Fibroblast of lung (primary cell): ENCODE measurements around the gene ATP10D. TPM values are rescaled to one million over a fixed set of nuclear protein-coding genes. Genes with fewer than 3 reads are reported as not detected.

Experiments used
- DNase-seq, 2 donors: peaks; one replicate each; pipeline versions ENCODE4 v3.0.0 to v3.0.0-alpha.2; 2010; ENCODE audit warnings: low read depth in 2 of 2
- H2AFZ ChIP-seq: 2 replicates; pipeline ENCODE4 v1.5.1; 2012; ENCODE audit warnings: low read length, control low read depth, inconsistent platforms
- H3K27ac ChIP-seq: 2 replicates; pipeline ENCODE4 v1.5.1; 2011; ENCODE audit warnings: low read length, control low read depth; ENCODE audit not compliant: insufficient read depth
- H3K27me3 ChIP-seq: 2 replicates; pipeline ENCODE4 v1.5.1; 2011; ENCODE audit warnings: mild to moderate bottlenecking, low read length; ENCODE audit not compliant: control insufficient read depth, insufficient read depth
- H3K36me3 ChIP-seq: 2 replicates; pipeline ENCODE4 v1.5.1; 2011; ENCODE audit warnings: low read length; ENCODE audit not compliant: control insufficient read depth, insufficient read depth
- H3K4me1 ChIP-seq: 2 replicates; pipeline ENCODE4 v1.5.1; 2011; ENCODE audit warnings: low read length; ENCODE audit not compliant: control insufficient read depth, insufficient read depth; ENCODE audit errors: extremely low read depth
- H3K4me2 ChIP-seq: 2 replicates; pipeline ENCODE4 v1.5.1; 2011; ENCODE audit warnings: low read length, control low read depth; ENCODE audit not compliant: insufficient read depth; ENCODE audit errors: extremely low read depth
- H3K4me3 ChIP-seq, 4 experiments: fragments of 200-600 bp in 1 of 4; sonication (generic) in 1 of 4; replicated peaks in 1 of 4; 2 replicates each; pipeline ENCODE4 v1.5.1; 2011 to 2016; ENCODE audit warnings: low read length in 4 of 4, low read depth in 3 of 4, mild to moderate bottlenecking in 3 of 4, control low read depth in 2 of 4, inconsistent platforms in 1 of 4, mixed read lengths in 1 of 4; ENCODE audit not compliant: insufficient read depth in 1 of 4; ENCODE audit errors: control extremely low read depth in 1 of 4
- H3K79me2 ChIP-seq: 2 replicates; pipeline ENCODE4 v1.5.1; 2012; ENCODE audit warnings: mild to moderate bottlenecking, low read length, inconsistent platforms; ENCODE audit not compliant: control insufficient read depth, insufficient read depth
- H3K9ac ChIP-seq: 2 replicates; pipeline ENCODE4 v1.5.1; 2011; ENCODE audit warnings: mild to moderate bottlenecking, low read length, control low read depth; ENCODE audit not compliant: insufficient read depth
- H3K9me3 ChIP-seq: 2 replicates; pipeline ENCODE4 v1.5.1; 2012; ENCODE audit warnings: low read depth, low read length; ENCODE audit not compliant: control insufficient read depth, insufficient read depth
- H4K20me1 ChIP-seq: 2 replicates; pipeline ENCODE4 v1.5.1; 2011; ENCODE audit warnings: low read length; ENCODE audit not compliant: control insufficient read depth, insufficient read depth; ENCODE audit errors: extremely low read depth
- CTCF ChIP-seq, 2 donors: IDR thresholded peaks in 1 of 2; conservative IDR thresholded peaks in 1 of 2; 1 replicate in 1 of 2; 2 replicates in 1 of 2; pipeline ENCODE4 v1.5.1; 2011 to 2012; ENCODE audit warnings: low read length in 2 of 2, control low read depth in 1 of 2, inconsistent platforms in 1 of 2, low read depth in 1 of 2, mild to moderate bottlenecking in 1 of 2
- EZH2 ChIP-seq: IDR thresholded peaks from 2 replicates; pipeline ENCODE4 v1.5.1; 2012; ENCODE audit warnings: low read length, control low read depth, mild to moderate bottlenecking; ENCODE audit errors: missing control alignments
- polyA plus RNA-seq, 2 donors: library from polyadenylated mRNA; depleted of rRNA in 1 of 2; stranded (reverse) in 1 of 2; unstranded in 1 of 2; fragments of >200 nt; gene quantifications; 2 replicates each; pipeline ENCODE4 v1.2.1, GENCODE V29; 2011 to 2012; ENCODE audit warnings: missing spikeins in 1 of 2
- total RNA-seq: library from RNA; depleted of rRNA; stranded (reverse); fragments of >200 nt; gene quantifications from 2 replicates; pipeline ENCODE4 v1.2.1, GENCODE V29; 2014

Gene ATP10D
- total and polyA plus RNA-seq, 2 donors (not counting 1 experiment from before 2014, with no cell fraction given), result 24.6 to 40.8 TPM

GRCh38 chr4:47567511-47567910, 82.4 kb downstream of the ATP10D start:
- DNase-seq, result no peak
- H3K4me3 ChIP-seq, result no peak overlapping the region

GRCh38 chr4:47570816-47571215, 85.7 kb downstream of the ATP10D start:
- Histone ChIP-seq H3K4me2 (no peak overlapping the region), H3K9me3 (no peaks in the 10 kb centered on the region), H2AFZ (no peak overlapping the region), H3K27ac (no peak overlapping the region), H3K4me1 (no peaks in the 10 kb centered on the region), H3K4me3 (no peak overlapping the region), H3K36me3 (peaks cover 6% of the 10 kb centered on the region), H4K20me1 (no peaks in the 10 kb centered on the region), H3K79me2 (no peaks in the 10 kb centered on the region), H3K27me3 (no peaks in the 10 kb centered on the region), H3K9ac (no peak overlapping the region)
- no peak for TF ChIP-seq CTCF (conservative IDR thresholded peaks at IDR 0.05 in 1 of 2, IDR thresholded peaks at IDR 0.05 in 1 of 2; ENCODE audit: low read depth in 1 of 2, low read length in 2 of 2)
- TF ChIP-seq EZH2, result no peak
- no peak for DNase-seq

More at GRCh38 chr4:47567511-47567910, 82.4 kb downstream of the ATP10D start:
- no peak overlapping the region for H3K4me2 ChIP-seq
- peaks cover 6% of the 10 kb centered on the region for H3K36me3 ChIP-seq
- H4K20me1 ChIP-seq, result no peaks in the 10 kb centered on the region
- H3K79me2 ChIP-seq, result no peaks in the 10 kb centered on the region
- no peak overlapping the region for H3K27ac ChIP-seq
- TF ChIP-seq CTCF (conservative IDR thresholded peaks at IDR 0.05 in 1 of 2, IDR thresholded peaks at IDR 0.05 in 1 of 2; ENCODE audit: low read depth in 1 of 2, low read length in 2 of 2) (no peak), EZH2 (no peak)
- no peak overlapping the region for H2AFZ ChIP-seq
- no peaks in the 10 kb centered on the region for H3K27me3 ChIP-seq
- no peaks in the 10 kb centered on the region for H3K4me1 ChIP-seq
- no peak overlapping the region for H3K9ac ChIP-seq
- no peaks in the 10 kb centered on the region for H3K9me3 ChIP-seq

GRCh38 chr4:47572981-47573380, 87.9 kb downstream of the ATP10D start:
- no peaks in the 10 kb centered on the region for H3K9me3 ChIP-seq
- no peaks in the 10 kb centered on the region for H4K20me1 ChIP-seq
- H3K4me2 ChIP-seq, result no peak overlapping the region
- DNase-seq, result no peak
- H3K36me3 ChIP-seq, result peaks cover 4% of the 10 kb centered on the region
- H3K79me2 ChIP-seq, result no peaks in the 10 kb centered on the region
- no peak overlapping the region for H2AFZ ChIP-seq
- TF ChIP-seq EZH2 (no peak), CTCF (conservative IDR thresholded peaks at IDR 0.05 in 1 of 2, IDR thresholded peaks at IDR 0.05 in 1 of 2; ENCODE audit: low read depth in 1 of 2, low read length in 2 of 2) (no peak)
- H3K27ac ChIP-seq, result no peak overlapping the region
- no peaks in the 10 kb centered on the region for H3K4me1 ChIP-seq
- H3K9ac ChIP-seq, result no peak overlapping the region
- no peak overlapping the region for H3K4me3 ChIP-seq
- no peaks in the 10 kb centered on the region for H3K27me3 ChIP-seq
